ENCODE measurements around the gene SAP30. TPM values are rescaled to one million over a fixed set of nuclear protein-coding genes. Genes with fewer than 3 reads are reported as not detected.

SAP30 gene
- total and polyA plus RNA-seq, 4 donors: 19.2 to 29.0 (median 27.3) TPM

GRCh38 chr4:173362666-173363065 lies 8.1 kb upstream of the SAP30 start:
- WGBS (ENCODE audit: insufficient coverage): no CpG with 5 or more reads among the region's 3 CpGs
- H3K27me3 ChIP-seq (ENCODE audit: control insufficient read depth, insufficient read depth, low read length): no peaks in the 10 kb centered on the region
- no peak overlapping the region for H3K27ac ChIP-seq (ENCODE audit: low read depth, low read length)
- H3K36me3 ChIP-seq (ENCODE audit: control insufficient read depth, insufficient read depth, low read length): no peaks in the 10 kb centered on the region
- DNase-seq (ENCODE audit: low read depth in 4 of 6, low spot score in 6 of 6): peak in 1 of 6 donors; percentile 9
- no peaks in the 10 kb centered on the region for H3K4me1 ChIP-seq (ENCODE audit: control insufficient read depth, insufficient read depth, low read length)
- no peak overlapping the region for H3K4me3 ChIP-seq (ENCODE audit: low read depth, low read length)
- H3K9me3 ChIP-seq (ENCODE audit: control insufficient read depth, insufficient read depth, low read length): no peaks in the 10 kb centered on the region

- no peaks in the 10 kb centered on the region for H3K36me3 ChIP-seq (ENCODE audit: control insufficient read depth, insufficient read depth, low read length)
- H3K4me3 ChIP-seq (ENCODE audit: low read depth, low read length): no peak overlapping the region
- H3K4me1 ChIP-seq (ENCODE audit: control insufficient read depth, insufficient read depth, low read length): peaks cover 2% of the 10 kb centered on the region
- H3K9me3 ChIP-seq (ENCODE audit: control insufficient read depth, insufficient read depth, low read length): no peaks in the 10 kb centered on the region
- no peak for DNase-seq (ENCODE audit: low read depth in 4 of 6, low spot score in 6 of 6)
- no peaks in the 10 kb centered on the region for H3K27me3 ChIP-seq (ENCODE audit: control insufficient read depth, insufficient read depth, low read length)
- 67% methylated on average over 1 of the region's 2 CpGs for WGBS (ENCODE audit: insufficient coverage)
- no peak overlapping the region for H3K27ac ChIP-seq (ENCODE audit: low read depth, low read length)
These were observed 5.3 kb upstream of the SAP30 start for GRCh38 chr4:173365359-173365996.

- DNase-seq (ENCODE audit: low read depth in 4 of 6, low spot score in 6 of 6): no peak
- Histone ChIP-seq H3K36me3 (ENCODE audit: control insufficient read depth, insufficient read depth, low read length) (no peaks in the 10 kb centered on the region), H3K27ac (ENCODE audit: low read depth, low read length) (no peak overlapping the region), H3K4me1 (ENCODE audit: control insufficient read depth, insufficient read depth, low read length) (peaks cover 2% of the 10 kb centered on the region), H3K9me3 (ENCODE audit: control insufficient read depth, insufficient read depth, low read length) (no peaks in the 10 kb centered on the region), H3K4me3 (ENCODE audit: low read depth, low read length) (no peak overlapping the region), H3K27me3 (ENCODE audit: control insufficient read depth, insufficient read depth, low read length) (no peaks in the 10 kb centered on the region)
These were observed 3.5 kb upstream of the SAP30 start for GRCh38 chr4:173367285-173367684.

GRCh38 chr4:173367946-173368345 lies 2.8 kb upstream of the SAP30 start:
- H3K27me3 ChIP-seq (ENCODE audit: control insufficient read depth, insufficient read depth, low read length): no peaks in the 10 kb centered on the region
- H3K9me3 ChIP-seq (ENCODE audit: control insufficient read depth, insufficient read depth, low read length): no peaks in the 10 kb centered on the region
- 35% methylated on average over 4 of the region's 4 CpGs for WGBS (ENCODE audit: insufficient coverage)
- peaks cover 7% of the 10 kb centered on the region for H3K4me1 ChIP-seq (ENCODE audit: control insufficient read depth, insufficient read depth, low read length)
- H3K27ac ChIP-seq (ENCODE audit: low read depth, low read length): no peak overlapping the region
- H3K4me3 ChIP-seq (ENCODE audit: low read depth, low read length): no peak overlapping the region
- DNase-seq (ENCODE audit: low read depth in 4 of 6, low spot score in 6 of 6): peak in 1 of 6 donors; percentile 4
- no peaks in the 10 kb centered on the region for H3K36me3 ChIP-seq (ENCODE audit: control insufficient read depth, insufficient read depth, low read length)

- DNase-seq (ENCODE audit: low read depth in 4 of 6, low spot score in 6 of 6): no peak
- WGBS (ENCODE audit: insufficient coverage): 0% methylated on average over 6 of the region's 14 CpGs
- Histone ChIP-seq H3K27ac (ENCODE audit: low read depth, low read length) (peak overlapping the region; percentile 99), H3K9me3 (ENCODE audit: control insufficient read depth, insufficient read depth, low read length) (no peaks in the 10 kb centered on the region), H3K27me3 (ENCODE audit: control insufficient read depth, insufficient read depth, low read length) (no peaks in the 10 kb centered on the region), H3K4me1 (ENCODE audit: control insufficient read depth, insufficient read depth, low read length) (peaks cover 7% of the 10 kb centered on the region), H3K4me3 (ENCODE audit: low read depth, low read length) (peak overlapping the region; percentile 96), H3K36me3 (ENCODE audit: control insufficient read depth, insufficient read depth, low read length) (no peaks in the 10 kb centered on the region)
These were observed 651 bp upstream of the SAP30 start for GRCh38 chr4:173370130-173370476.

GRCh38 chr4:173371292-173372192 lies 788 bp downstream of the SAP30 start:
- no peaks in the 10 kb centered on the region for H3K27me3 ChIP-seq (ENCODE audit: control insufficient read depth, insufficient read depth, low read length)
- peak overlapping the region; percentile 96 for H3K4me3 ChIP-seq (ENCODE audit: low read depth, low read length)
- H3K27ac ChIP-seq (ENCODE audit: low read depth, low read length): peak overlapping the region; percentile 99
- DNase-seq (ENCODE audit: low read depth in 4 of 6, low spot score in 6 of 6): peak; percentile 58 to 93 (median 76)
- peaks cover 1% of the 10 kb centered on the region for H3K36me3 ChIP-seq (ENCODE audit: control insufficient read depth, insufficient read depth, low read length)
- H3K4me1 ChIP-seq (ENCODE audit: control insufficient read depth, insufficient read depth, low read length): peaks cover 7% of the 10 kb centered on the region
- under 1% methylated on average over 66 of the region's 68 CpGs for WGBS (ENCODE audit: insufficient coverage)
- no peaks in the 10 kb centered on the region for H3K9me3 ChIP-seq (ENCODE audit: control insufficient read depth, insufficient read depth, low read length)

- H3K4me1 ChIP-seq (ENCODE audit: control insufficient read depth, insufficient read depth, low read length): peaks cover 5% of the 10 kb centered on the region
- WGBS (ENCODE audit: insufficient coverage): no CpG with 5 or more reads among the region's 2 CpGs
- H3K9me3 ChIP-seq (ENCODE audit: control insufficient read depth, insufficient read depth, low read length): no peaks in the 10 kb centered on the region
- no peak for DNase-seq (ENCODE audit: low read depth in 4 of 6, low spot score in 6 of 6)
- no peak overlapping the region for H3K27ac ChIP-seq (ENCODE audit: low read depth, low read length)
- H3K4me3 ChIP-seq (ENCODE audit: low read depth, low read length): no peak overlapping the region
- no peaks in the 10 kb centered on the region for H3K27me3 ChIP-seq (ENCODE audit: control insufficient read depth, insufficient read depth, low read length)
- H3K36me3 ChIP-seq (ENCODE audit: control insufficient read depth, insufficient read depth, low read length): peaks cover 2% of the 10 kb centered on the region
These were observed 3.8 kb downstream of the SAP30 start for GRCh38 chr4:173374588-173374987.

- no peaks in the 10 kb centered on the region for H3K4me1 ChIP-seq (ENCODE audit: control insufficient read depth, insufficient read depth, low read length)
- DNase-seq (ENCODE audit: low read depth in 4 of 6, low spot score in 6 of 6): no peak
- no peaks in the 10 kb centered on the region for H3K27me3 ChIP-seq (ENCODE audit: control insufficient read depth, insufficient read depth, low read length)
- no peak overlapping the region for H3K27ac ChIP-seq (ENCODE audit: low read depth, low read length)
- no peaks in the 10 kb centered on the region for H3K9me3 ChIP-seq (ENCODE audit: control insufficient read depth, insufficient read depth, low read length)
- WGBS (ENCODE audit: insufficient coverage): no CpG with 5 or more reads among the region's 3 CpGs
- H3K4me3 ChIP-seq (ENCODE audit: low read depth, low read length): no peak overlapping the region
- peaks cover 2% of the 10 kb centered on the region for H3K36me3 ChIP-seq (ENCODE audit: control insufficient read depth, insufficient read depth, low read length)
These were observed 9.2 kb downstream of the SAP30 start for GRCh38 chr4:173379929-173380328.

GRCh38 chr4:173380987-173381386 lies 10.2 kb downstream of the SAP30 start:
- no peak for DNase-seq (ENCODE audit: low read depth in 4 of 6, low spot score in 6 of 6)
- Histone ChIP-seq H3K36me3 (ENCODE audit: control insufficient read depth, insufficient read depth, low read length) (peaks cover 2% of the 10 kb centered on the region), H3K4me3 (ENCODE audit: low read depth, low read length) (no peak overlapping the region), H3K27me3 (ENCODE audit: control insufficient read depth, insufficient read depth, low read length) (no peaks in the 10 kb centered on the region), H3K9me3 (ENCODE audit: control insufficient read depth, insufficient read depth, low read length) (no peaks in the 10 kb centered on the region), H3K27ac (ENCODE audit: low read depth, low read length) (no peak overlapping the region), H3K4me1 (ENCODE audit: control insufficient read depth, insufficient read depth, low read length) (no peaks in the 10 kb centered on the region)

- Histone ChIP-seq H3K9me3 (ENCODE audit: control insufficient read depth, insufficient read depth, low read length) (no peaks in the 10 kb centered on the region), H3K27me3 (ENCODE audit: control insufficient read depth, insufficient read depth, low read length) (no peaks in the 10 kb centered on the region), H3K36me3 (ENCODE audit: control insufficient read depth, insufficient read depth, low read length) (peaks cover under 1% of the 10 kb centered on the region), H3K4me3 (ENCODE audit: low read depth, low read length) (no peak overlapping the region), H3K4me1 (ENCODE audit: control insufficient read depth, insufficient read depth, low read length) (no peaks in the 10 kb centered on the region), H3K27ac (ENCODE audit: low read depth, low read length) (no peak overlapping the region)
- DNase-seq (ENCODE audit: low read depth in 4 of 6, low spot score in 6 of 6): peak in 1 of 6 donors; percentile 24
- no CpG with 5 or more reads among the region's 1 CpG for WGBS (ENCODE audit: insufficient coverage)
These were observed 10.9 kb downstream of the SAP30 start for GRCh38 chr4:173381610-173382009.

All from spinal cord (tissue), 10 donors.